Measurements from ENCODE around the gene ASB18.

Gene ASB18

GRCh38 chr2:236161531-236161930, 102.7 kb downstream of the ASB18 start:
- no peak for DNase-seq

DNA sequence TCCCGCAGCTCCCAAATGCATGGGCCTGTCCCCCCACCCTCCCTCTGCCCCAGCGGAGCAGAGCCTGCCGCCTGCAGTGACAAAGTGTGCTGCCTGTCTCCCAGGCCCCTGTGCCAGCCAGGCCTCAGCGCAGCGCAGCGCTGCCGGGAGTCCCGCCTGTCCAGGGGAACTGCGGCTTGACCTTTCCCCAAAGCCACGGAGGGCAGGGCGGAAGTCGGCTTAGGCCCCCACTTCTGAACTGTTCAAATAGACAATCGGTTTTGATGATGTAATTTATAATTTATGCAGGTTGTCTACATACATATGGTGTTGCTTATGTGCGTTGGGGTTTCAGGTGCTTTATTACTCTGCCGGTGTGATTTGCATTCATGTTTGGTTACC, 103.1 kb downstream of the ASB18 start:
- no peak for DNase-seq

- DNase-seq, result no peak
These were observed 103.7 kb downstream of the ASB18 start for GRCh38 chr2:236160366-236161081.

- DNase-seq, result no peak
These were observed 104.4 kb downstream of the ASB18 start for GRCh38 chr2:236159778-236160170.

- no peak for DNase-seq
These were observed 105.0 kb downstream of the ASB18 start for GRCh38 chr2:236158969-236159777.

DNA sequence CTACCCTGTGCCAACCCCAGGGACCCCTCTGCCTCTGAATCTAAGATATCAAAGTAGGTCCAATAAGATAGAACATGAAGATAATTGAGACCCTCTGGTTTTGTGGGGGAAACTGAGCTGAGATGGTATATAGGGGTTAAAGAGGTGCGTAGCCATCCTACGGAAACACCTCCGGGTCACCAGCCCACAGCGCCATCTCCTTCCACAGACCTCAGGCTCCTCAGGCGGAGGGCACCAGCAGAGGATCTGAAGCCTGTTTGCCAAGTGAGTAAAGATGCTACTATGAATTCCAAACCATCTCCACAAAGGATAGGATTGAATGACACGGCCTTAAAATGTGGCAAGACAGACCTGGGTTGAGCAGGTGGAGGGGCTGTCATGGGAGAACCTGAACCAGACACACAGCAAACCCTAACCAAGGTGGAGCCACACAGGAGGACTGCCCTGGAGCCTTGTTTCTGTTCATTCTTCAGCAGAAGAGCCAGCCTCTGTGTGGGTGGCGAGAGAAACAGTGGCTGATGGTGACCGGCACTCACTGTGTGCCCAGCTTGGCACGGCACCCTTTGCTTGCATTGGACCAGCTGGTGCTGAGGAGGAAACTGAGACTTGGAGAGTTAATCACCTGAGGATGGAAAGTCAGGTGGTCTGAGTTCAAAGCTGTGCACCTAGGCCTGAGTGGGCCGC, 106.2 kb downstream of the ASB18 start:
- DNase-seq, result no peak

GRCh38 chr2:236157366-236157765, 106.8 kb downstream of the ASB18 start:
- DNase-seq, result no peak

DNA sequence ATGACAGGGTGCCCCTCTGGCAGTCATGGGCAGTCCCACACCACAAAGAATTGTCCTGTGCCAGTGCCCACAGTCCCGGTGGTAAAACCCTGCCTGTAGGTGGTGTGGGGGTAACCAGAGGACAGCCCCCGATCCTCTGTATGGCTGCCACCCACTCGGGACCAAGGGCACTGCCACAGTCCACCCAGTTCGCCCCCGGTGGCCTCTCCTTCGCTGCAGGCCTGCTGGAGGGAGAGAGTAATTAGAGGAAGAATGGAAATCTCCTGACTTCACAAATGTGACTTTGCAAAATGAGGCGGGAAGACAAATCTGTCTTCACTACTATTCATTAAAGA, 107.4 kb downstream of the ASB18 start:
- no peak for DNase-seq

GRCh38 chr2:236156095-236156859, 107.9 kb downstream of the ASB18 start:
- DNase-seq, result no peak

GRCh38 chr2:236155406-236155805, 108.8 kb downstream of the ASB18 start:
- DNase-seq, result no peak

GRCh38 chr2:236146436-236146835, 117.8 kb downstream of the ASB18 start:
- no peak for DNase-seq

DNA sequence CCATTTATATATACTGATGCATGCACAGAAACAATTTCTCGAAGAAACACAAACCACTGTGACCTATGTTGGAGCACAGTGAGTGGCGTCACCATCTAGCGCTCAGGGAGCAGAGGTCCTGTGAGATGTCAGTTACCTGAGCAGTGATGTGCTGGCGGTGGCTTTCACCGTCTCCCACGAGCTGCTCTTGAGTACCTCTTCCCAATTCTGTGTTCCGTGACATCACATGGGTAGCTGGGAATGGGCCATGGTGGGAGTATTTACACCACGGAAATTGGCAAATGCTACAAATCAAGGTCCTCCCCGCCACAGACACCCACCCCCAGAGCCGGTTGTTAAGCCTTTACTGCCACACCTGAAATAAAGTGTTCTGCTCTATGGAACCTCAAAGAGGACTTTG, 120.4 kb downstream of the ASB18 start:
- no peak for DNase-seq

Measured in T-helper 1 cell (primary cell).